Uterus (tissue), 2 donors: Measurements from ENCODE around the gene NOTCH1.

Experiments used
- CTCF ChIP-seq, 4 experiments: fragments of 200-600 bp in 2 of 4; fragments of 450-650 bp in 2 of 4; sonication (generic) in 2 of 4; IDR thresholded peaks; one replicate each; pipeline ENCODE4 v1.5.1; 2016 to 2019; ENCODE audit warnings: antibody characterized with exemption in 4 of 4, mild to moderate bottlenecking in 2 of 4, moderate library complexity in 1 of 4
- POLR2A ChIP-seq, 2 donors: fragments of 450-650 bp; IDR thresholded peaks; one replicate each; pipeline ENCODE4 v1.6.1; 2016; ENCODE audit warnings: antibody characterized with exemption in 2 of 2, mild to moderate bottlenecking in 1 of 2, moderate library complexity in 1 of 2

- TF ChIP-seq CTCF (IDR thresholded peaks at IDR 0.05) (no peak), POLR2A (IDR thresholded peaks at IDR 0.05) (no peak)
Observed at GRCh38 chr9:136578915-136579649, 33.2 kb upstream of the NOTCH1 start.
